GM12875 (cell line): ENCODE data around the gene GRID2.

Experiments
- H3K4me3 ChIP-seq: one replicate; pipeline ENCODE4 v1.5.1; 2011; ENCODE audit warnings: low read depth, low read length, control low read depth
- TF ChIP-seq, protein P1 (sequence below): IDR thresholded peaks from 2 replicates; pipeline ENCODE4 v1.5.1; 2011; ENCODE audit warnings: low read depth, mild to moderate bottlenecking, control low read depth, inconsistent platforms, low read length, moderate library complexity, borderline replicate concordance; ENCODE audit not compliant: insufficient read depth

The GRID2 gene

DNA sequence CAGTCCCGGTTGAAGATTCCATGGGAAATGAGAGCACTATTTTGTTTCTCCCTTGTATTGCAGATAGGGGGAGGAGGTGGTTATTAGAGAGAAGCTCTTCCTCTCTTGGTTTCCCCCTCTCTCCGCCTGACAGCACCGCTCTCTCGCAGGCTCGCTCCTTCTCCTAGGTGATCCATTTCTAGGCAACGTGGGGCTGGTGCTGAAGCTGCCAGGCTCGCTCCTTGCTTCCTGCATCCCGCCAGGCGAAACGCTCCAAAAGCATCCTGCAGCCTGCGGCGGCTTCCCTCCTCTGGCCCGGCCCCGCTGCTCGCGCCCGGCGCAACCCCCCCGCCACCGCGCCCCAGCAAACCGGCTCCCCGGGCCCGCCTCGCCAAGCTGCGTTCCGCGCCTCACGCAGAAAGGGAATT lies at the start of gene GRID2:
Gene GRID2 (plus strand): TSS at position 346 of the 407 bp plus-strand sequence.
- TF ChIP-seq, protein P1, sequence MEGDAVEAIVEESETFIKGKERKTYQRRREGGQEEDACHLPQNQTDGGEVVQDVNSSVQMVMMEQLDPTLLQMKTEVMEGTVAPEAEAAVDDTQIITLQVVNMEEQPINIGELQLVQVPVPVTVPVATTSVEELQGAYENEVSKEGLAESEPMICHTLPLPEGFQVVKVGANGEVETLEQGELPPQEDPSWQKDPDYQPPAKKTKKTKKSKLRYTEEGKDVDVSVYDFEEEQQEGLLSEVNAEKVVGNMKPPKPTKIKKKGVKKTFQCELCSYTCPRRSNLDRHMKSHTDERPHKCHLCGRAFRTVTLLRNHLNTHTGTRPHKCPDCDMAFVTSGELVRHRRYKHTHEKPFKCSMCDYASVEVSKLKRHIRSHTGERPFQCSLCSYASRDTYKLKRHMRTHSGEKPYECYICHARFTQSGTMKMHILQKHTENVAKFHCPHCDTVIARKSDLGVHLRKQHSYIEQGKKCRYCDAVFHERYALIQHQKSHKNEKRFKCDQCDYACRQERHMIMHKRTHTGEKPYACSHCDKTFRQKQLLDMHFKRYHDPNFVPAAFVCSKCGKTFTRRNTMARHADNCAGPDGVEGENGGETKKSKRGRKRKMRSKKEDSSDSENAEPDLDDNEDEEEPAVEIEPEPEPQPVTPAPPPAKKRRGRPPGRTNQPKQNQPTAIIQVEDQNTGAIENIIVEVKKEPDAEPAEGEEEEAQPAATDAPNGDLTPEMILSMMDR = no peak
- H3K4me3 ChIP-seq = no peak within 1 kb of the TSS

DNA sequence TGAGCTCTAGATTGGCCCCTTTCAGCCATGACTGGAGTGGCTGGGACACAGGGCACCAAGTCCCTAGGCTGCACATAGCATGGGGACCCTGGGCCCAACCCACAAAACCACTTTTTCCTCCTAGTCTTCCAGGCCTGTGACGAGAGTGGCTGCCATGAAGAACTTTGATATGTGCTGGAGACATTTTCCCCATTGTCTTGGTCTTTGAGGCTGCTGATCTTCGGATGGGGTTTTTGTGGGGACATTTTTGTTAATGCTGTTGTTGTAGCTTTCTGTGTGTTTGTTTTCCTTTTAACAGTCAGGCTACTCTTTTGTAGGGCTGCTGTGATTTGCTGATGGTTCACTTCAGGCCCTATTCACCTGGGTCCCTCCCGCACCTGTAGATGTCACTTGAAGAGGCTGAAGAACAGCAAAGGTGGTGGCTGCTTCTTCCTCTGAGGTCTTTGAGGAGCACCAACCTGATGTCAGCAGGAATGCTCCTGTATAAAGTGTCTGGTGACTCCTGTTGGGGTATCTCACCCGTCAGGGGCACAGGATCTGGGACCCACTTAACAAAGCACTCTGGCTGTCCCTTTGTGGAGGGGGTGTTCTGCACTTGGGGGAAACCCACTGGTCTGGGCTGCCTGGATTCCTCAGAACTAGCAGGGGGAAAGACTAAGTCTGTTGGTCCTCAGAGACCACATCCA lies 49.6 kb upstream of the GRID2 start:
- TF ChIP-seq, protein P1 = no peak
- no peak overlapping the region for H3K4me3 ChIP-seq

DNA sequence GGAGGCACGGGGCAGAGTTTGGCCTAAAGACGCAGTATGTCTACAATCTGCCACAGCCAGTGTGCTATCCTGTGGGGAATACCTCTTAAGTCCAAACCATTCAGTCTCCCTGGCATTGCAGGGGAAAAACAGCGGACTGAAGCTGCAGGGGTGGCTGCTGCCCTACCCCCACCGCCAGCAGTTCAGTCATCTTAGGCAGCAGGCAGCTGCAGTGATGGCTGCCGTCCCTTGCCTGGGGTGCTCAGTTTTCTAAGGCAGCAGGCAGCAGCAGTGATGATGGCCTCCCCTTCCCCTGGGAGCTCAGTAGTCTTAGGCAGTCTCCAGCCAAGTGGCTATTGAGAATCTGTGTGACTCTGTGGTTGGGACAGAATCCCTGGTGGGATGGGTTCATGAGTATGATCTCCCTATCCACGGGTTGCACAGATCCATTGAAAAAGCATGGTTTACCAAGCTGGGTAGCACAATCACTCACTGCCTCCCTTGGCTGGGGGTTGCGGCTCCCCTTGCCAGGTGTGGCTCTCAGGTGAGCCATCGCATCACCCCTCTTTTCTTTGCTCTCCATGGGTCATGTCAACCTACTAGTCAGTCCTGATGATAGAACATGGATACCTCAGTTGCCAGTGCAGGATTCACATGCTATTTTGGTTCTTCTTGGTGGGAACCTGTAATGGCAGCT lies 48.9 kb upstream of the GRID2 start:
- H3K4me3 ChIP-seq = no peak overlapping the region

DNA sequence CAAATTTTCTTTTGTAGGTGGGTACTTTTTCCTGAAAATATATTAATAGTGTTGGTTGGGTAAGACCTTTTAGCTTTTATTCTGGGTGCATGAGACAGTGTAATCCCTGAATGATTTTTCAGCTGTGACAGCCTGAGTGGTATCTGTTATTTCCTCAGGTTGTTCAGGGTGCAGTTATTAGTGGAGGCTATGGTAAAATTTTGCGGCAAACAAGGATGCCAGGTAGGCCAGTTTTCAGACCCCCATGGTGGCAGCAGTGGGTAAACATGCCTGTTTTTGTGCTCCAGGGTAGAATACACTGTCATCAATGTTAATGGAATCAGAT lies 47.9 kb upstream of the GRID2 start:
- TF ChIP-seq, protein P1 = no peak
- no peak overlapping the region for H3K4me3 ChIP-seq

More for the DNA sequence above, 48.9 kb upstream of the GRID2 start:
- TF ChIP-seq, protein P1 = no peak

DNA sequence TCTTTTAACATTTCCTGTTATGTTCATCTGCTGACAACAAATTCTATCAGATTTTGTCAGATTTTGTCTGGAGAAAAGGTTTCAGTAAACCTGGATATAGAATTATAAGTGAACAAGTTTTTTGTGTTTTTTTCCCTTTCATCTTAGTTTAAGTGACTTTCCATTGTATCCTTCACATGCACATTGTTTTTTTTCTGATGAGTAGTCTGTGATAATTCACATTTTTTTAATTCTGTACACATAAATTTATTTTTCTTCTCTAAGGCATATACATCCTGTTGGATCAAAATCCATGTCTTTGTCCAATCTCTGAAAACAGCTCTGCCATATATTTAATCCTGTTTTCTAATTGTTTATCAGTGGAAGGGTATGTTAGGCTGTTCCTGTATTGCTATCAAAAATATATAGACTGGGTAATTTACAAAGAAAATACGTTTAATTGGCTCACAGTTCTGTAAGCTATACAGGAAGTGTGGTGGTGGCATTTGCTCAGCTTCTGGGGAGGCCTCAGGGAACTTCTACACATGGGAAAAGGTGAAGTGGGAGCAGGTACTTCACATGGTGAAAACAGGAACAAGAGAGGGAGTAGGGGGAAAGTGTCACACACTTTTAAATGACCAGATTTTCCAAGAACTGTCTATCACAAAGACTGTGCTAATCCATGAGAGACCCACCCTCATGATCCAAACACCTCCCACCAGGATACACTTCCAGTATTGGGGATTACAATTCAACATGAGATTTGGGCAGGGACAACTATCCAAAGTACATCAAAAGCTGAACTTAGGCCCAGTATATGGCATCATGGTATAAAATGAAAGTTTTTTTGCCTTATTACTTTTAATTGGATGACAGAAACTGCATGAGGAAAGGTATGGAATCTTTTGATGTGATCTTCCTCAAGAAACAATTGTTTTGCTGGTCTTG lies 45.6 kb upstream of the GRID2 start:
- no peak overlapping the region for H3K4me3 ChIP-seq
- TF ChIP-seq, protein P1 = no peak

DNA sequence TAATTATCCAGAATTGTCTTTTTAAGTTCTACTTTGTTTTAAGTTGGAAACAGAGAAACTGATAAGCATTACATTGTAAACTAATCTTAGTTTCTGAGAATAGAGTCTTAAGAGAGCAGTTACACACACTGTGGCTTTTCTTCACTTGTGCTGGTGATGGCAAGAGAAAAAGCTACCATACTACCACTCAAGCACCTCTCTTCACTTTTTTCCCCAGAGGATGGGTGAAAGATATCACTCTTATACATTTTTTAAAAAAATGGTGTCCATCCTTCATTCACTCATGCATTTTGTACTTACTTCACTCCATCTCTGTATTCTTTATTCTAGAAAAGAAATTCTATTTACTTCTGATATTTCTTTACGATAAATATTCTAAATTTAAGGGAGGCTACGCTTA lies 42.5 kb upstream of the GRID2 start:
- TF ChIP-seq, protein P1 = no peak
- no peak overlapping the region for H3K4me3 ChIP-seq
